HTR-8/SVneo (cell line): ENCODE results near the gene WDHD1.
A peak's percentile ranks its signal among the peaks of the same experiment; 100 is the strongest.
"Not testable (repeated sequence)": the region's sequence is repeated elsewhere in the genome, so short reads cannot be mapped to it uniquely, and the experiment has no call there.

Source experiments
- DNase-seq: peaks from one replicate; pipeline ENCODE4 v3.0.0; 2011; ENCODE audit warnings: low spot score, mixed read lengths; ENCODE audit not compliant: insufficient read length
- FAIRE-seq: peaks from 2 replicates; lab custom pipeline; 2011; peaks lifted over from hg19 to GRCh38; lab: Jason Lieb, UNC

Gene WDHD1

DNA sequence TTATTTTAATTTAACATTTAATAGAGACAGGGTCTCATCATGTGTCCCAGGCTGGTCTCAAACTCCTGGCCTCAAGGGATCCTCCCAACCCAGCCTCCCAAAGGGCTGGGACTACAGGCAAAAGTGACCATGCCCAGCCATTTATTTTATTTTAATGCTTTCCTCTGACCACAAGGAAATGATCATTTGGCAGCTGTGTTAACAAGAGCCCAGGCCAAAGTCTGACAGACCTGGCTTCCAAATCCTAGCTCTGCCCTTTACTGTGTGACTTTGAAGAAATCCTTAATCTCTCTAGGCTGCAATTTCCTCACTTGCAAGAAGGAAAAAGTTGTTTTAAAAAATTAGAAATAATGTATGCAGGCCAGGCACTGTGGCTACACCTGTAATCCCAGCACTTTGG is 107.6 kb downstream of the WDHD1 start:
- DNase-seq (no peak), FAIRE-seq (no peak)

GRCh38 chr14:54918427-54918826 is 108.5 kb downstream of the WDHD1 start:
- FAIRE-seq, result no peak
- DNase-seq, result no peak

GRCh38 chr14:54916101-54916500 is 110.8 kb downstream of the WDHD1 start:
- FAIRE-seq, result peak; percentile 28
- DNase-seq, result no peak

GRCh38 chr14:54909817-54910558 is 116.9 kb downstream of the WDHD1 start:
- no peak for DNase-seq

DNA sequence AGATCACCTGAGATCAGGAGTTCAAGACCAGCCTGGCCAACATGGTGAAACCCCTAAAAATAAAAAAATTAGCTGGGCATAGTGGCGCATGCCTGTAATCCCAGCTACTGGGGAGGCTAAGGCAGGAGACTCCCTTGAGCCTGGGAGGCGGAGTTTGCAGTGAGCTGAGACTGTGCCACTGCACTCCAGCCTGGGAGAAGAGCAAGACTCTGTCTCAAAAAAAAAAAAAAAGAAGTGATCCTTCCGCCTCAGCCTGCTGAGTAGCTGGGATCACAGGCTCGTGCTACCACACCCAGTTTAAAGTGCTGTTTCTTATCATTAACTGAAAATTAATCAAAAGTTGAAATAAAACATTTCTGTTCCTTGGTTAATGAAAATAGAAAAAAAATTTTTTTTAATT is 117.9 kb downstream of the WDHD1 start:
- not testable (repeated sequence) for FAIRE-seq, DNase-seq

More at GRCh38 chr14:54909817-54910558, 116.9 kb downstream of the WDHD1 start:
- no peak for FAIRE-seq

DNA sequence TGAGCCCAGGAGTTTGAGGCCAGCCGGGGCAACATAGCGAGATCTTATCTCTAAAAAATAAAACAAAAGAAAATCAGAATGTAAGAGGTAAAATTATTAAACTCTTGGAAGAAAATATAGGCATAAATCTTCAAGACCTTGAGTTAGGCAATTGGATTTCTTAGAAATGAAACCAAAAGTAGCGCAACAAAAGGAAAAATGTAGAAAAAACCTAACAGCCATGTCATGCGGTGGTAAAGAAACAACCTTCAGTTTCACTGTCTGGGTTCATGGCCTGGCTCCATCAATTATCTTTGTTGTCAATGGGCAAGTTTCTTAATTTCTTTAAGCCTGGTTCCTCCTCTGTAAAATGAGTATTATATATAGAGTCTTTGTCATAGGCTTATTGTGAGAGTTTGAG is 118.7 kb downstream of the WDHD1 start:
- no peak for DNase-seq
- peak; percentile 46 for FAIRE-seq

DNA sequence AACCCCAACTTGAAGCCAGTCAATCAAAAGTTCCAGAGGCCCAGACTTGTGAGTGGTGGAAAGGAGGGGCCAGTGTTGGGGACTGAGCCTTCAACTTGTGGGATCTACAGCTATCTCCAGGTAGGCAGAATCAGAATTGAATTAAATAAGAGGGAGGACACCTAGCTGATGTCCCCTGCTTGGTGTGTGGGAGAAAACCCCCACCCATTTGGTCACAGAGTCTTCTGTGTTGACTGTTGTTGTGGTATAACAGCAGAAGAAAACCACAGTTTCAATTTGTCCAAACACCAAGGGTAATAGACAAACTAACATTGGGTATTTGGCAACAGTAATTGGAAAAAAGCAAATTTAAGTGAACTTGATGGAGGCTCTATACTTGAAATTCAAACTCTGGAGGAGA is 120.8 kb downstream of the WDHD1 start:
- FAIRE-seq (no peak), DNase-seq (no peak)

DNA sequence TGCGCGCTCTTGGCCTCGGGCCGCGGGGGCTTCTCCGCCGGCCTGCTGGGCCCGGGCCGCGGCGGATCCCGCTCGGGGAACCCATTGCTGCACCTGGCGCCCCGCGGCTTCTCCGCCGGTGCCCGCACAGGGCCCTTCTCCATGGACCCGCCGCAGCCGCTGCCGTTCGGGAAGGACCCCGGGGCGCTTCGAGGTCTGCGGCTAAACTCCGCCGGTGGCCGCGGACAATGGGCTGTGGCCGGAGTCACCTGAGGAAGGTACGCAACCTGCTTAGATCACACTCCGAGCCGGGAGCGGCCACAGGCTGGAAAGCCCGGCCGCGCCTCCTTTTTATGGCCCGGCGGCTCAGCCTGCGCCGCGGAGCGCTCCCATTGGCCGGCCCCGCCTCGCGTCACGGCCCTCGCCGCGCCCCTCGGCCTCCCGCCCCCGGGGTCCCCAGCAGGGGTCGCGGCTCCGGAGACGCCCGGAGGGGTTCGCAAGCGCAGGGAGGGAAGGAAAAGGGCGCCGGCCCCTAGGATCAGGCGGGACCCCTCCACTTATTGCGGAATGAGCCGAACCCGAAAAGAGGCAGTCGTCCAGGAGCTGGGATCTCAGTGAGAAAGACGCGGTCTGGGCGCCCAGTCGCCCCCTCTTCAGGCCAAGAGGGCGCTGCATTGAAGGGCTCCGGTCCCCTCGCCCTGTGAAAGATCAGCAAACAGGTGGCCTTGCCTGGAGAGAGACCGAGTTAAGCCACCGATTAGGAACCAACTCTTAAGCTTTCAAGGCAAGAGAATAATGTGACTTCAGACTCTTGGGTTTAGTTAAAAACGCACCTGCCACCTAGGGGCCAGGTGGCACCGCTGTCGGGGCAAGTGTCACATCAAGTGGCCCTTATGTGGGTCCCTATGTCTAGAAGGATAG is 124.1 kb downstream of the WDHD1 start, which contains the start of gene GCH1:
Gene GCH1, minus strand, starts transcription at position 306 of the 900 bp plus-strand sequence. Its CDS starts 163 bp downstream, at position 143.
- DNase-seq, result peak; percentile 91
- peak; percentile 97 for FAIRE-seq

- DNase-seq, result peak; percentile 63
- peak; percentile 67 for FAIRE-seq
Measured at GRCh38 chr14:54902143-54902520, 124.8 kb downstream of the WDHD1 start.

DNA sequence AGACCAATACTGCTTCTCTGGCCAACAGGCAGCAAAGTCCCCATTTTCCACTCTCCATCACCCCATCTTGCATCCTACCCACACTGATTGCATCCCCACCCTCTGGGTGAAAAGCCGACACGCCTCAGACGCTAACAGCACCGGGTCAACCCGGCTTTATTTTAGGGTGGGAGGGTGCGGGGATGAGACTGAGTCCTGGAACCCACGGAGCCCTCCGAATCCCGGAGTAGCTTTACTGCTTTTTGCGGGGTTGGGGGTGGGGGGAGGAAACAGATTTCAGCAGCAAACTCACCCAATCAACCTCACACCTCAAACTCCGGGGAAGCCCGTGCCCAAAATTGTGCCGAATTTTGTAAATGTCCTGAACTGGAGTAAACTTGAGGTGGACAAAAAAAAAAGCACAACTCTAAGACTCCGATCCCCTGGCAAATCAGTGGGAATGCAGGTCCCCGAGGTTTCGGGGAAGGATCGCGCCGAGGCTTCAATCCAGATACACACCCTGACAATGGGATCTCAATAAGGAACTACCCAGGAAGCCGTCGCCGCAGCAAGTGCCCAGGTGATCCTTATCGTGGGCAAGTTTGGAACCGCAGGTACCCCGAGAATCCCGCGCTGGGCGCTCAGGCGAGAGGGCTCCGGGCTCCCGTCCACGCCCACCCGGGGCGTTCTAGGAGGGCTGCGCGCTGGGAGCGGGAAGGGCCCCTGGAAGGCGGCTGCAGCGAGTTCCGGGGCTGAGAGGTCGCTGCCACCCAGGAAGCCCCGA is 125.3 kb downstream of the WDHD1 start:
- DNase-seq (peak; percentile 33), FAIRE-seq (peak; percentile 70)

DNA sequence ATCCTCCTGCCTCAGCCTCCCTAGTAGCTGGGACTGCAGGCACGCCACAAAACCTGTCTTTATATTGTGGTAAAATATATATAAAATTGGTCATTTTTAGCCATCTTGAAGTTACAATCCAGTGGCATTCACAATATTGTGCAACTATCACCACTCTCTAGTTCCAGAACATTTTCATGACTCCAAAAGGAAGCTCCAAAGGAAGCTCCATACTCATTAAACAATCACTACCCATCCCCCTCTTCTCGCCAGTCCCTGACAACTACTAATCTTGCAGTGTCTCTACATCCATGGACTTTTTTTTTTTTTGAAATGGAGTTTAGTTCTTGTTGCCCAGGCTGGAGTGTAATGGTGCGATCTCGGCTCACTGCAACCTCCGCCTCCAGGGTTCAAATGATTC is 127.3 kb downstream of the WDHD1 start:
- no peak for DNase-seq
- no peak for FAIRE-seq

GRCh38 chr14:54897809-54898555 is 128.9 kb downstream of the WDHD1 start:
- peak; percentile 88 for FAIRE-seq

DNA sequence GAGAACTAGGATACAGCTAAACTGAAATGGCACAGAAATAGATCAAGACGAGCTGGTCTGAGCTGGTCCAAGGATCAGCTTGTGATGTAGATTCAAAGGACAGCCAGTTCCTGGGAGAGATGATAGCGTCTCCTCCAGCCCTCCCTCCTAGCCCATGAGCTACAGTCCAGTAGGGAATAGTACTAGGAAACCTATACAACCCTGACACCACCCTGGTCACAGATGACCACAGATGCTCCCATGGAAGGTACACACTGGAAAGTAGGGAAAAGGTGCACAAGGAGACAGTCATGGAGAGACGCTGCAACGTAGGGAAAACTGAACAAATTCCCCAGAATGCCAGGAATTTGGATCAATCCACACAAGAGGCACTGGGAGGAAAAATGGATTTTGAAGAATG is 131.2 kb downstream of the WDHD1 start:
- DNase-seq (no peak), FAIRE-seq (peak; percentile 81)

More at GRCh38 chr14:54897809-54898555, 128.9 kb downstream of the WDHD1 start:
- not testable (repeated sequence) for DNase-seq

GRCh38 chr14:54894995-54895394 is 131.9 kb downstream of the WDHD1 start:
- FAIRE-seq, result peak; percentile 67
- DNase-seq, result peak; percentile 57

- peak; percentile 90 for DNase-seq
- peak; percentile 97 for FAIRE-seq
Measured at GRCh38 chr14:54893151-54893760, 133.6 kb downstream of the WDHD1 start.

DNA sequence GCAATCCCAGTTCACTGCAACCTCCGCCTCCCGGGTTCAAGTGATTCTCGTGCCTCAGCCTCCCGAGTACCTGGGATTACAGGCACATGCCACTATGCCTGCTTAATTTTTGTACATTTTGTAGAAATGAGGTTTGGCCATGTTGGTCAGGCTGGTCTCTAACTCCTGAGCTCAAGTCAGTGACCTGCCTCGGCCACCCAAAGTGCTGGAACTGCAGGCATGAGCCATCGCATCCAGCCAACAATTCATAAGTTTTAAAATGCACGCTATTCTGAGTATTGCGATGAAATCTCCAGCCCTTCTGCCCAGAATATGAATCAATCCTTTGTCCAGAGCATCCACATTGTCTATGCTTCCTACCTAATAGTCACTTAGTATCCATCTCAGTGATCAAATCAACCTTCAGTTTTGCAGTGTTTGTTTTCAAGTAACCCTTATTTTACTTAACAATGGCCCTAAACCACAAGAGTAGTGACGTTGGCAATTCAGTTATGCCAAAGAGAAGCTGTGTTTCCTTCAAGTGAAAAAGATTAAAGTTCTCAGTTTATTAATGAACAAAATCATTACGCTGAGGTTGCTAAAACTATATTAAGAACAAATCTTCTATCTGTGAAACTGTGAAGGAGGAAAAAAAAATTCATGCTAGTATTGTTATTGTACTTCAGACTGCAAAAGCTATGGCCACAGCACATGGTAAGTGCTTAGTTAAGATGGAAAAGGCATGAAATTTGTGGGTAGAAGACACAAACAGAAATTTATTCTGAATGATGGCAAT is 135.2 kb downstream of the WDHD1 start:
- FAIRE-seq (peak; percentile 79), DNase-seq (no peak)

- FAIRE-seq (no peak), DNase-seq (no peak)
Measured at GRCh38 chr14:54890788-54891187, 136.1 kb downstream of the WDHD1 start.

GRCh38 chr14:54889919-54890318 is 137.0 kb downstream of the WDHD1 start:
- FAIRE-seq, result no peak

More at GRCh38 chr14:54889919-54890318, 137.0 kb downstream of the WDHD1 start:
- no peak for DNase-seq
